A549 (cell line): ENCODE measurements around the gene DRC3. TPM values are rescaled to one million over a fixed set of nuclear protein-coding genes. Genes with fewer than 3 reads are reported as not detected.

Source experiments
- ATAC-seq, 2 experiments: fragments of 200-7000 bp in 1 of 2; fragments of >200 bp in 1 of 2; cut with Nextera tagmentation in 1 of 2; cut with Tn5 transposase in 1 of 2; 3 replicates each; pipeline versions ENCODE4 v1.8.0 to v1.9.1; 2018 to 2020; ENCODE audit warnings: mild to moderate bottlenecking in 1 of 2, moderate library complexity in 1 of 2
- CTCF ChIA-PET: fragments of 300-600 bp; sonication (Branson Sonifier 250); formaldehyde crosslinking; extraction: SDS; loops from one replicate; lab custom pipeline; 2021; ENCODE audit warnings: antibody characterized with exemption, inconsistent platforms; lab: Yijun Ruan, JAX
- POLR2A ChIA-PET: fragments of 350-600 bp; formaldehyde crosslinking; extraction: SDS; loops from one replicate; lab custom pipeline; 2021; ENCODE audit warnings: antibody characterized with exemption, inconsistent platforms; lab: Yijun Ruan, JAX
- DNase-seq, 2 experiments: peaks; one replicate each; pipeline versions ENCODE4 v3.0.0 to v3.0.0-alpha.2; 2011 to 2016; ENCODE audit warnings: low read depth in 1 of 2, low spot score in 1 of 2
- FAIRE-seq: peaks from 2 replicates; lab custom pipeline; 2011; peaks lifted over from hg19 to GRCh38; lab: Jason Lieb, UNC
- H3K27ac ChIP-seq, 2 experiments: fragments of >200 bp; sonication (Bioruptor Twin); formaldehyde crosslinking; 3 replicates each; pipeline ENCODE4 v1.5.1; 2016 to 2017
- H3K4me1 ChIP-seq: fragments of >200 bp; sonication (Bioruptor Twin); formaldehyde crosslinking; 3 replicates; pipeline ENCODE4 v1.6.1; 2016
- H3K4me2 ChIP-seq: fragments of >200 bp; sonication (Bioruptor Twin); formaldehyde crosslinking; 3 replicates; pipeline ENCODE4 v1.6.1; 2016
- H3K4me3 ChIP-seq: fragments of >200 bp; sonication (Bioruptor Twin); formaldehyde crosslinking; 3 replicates; pipeline ENCODE4 v1.5.1; 2016
- H3K9me3 ChIP-seq: fragments of >200 bp; sonication (Bioruptor Twin); formaldehyde crosslinking; 3 replicates; pipeline ENCODE4 v1.6.1; 2016
- BCL3 ChIP-seq: fragments of >200 bp; sonication (Bioruptor Twin); formaldehyde crosslinking; IDR thresholded peaks from 3 replicates; pipeline ENCODE4 v1.6.1; 2016
- BHLHE40 ChIP-seq: IDR thresholded peaks from 2 replicates; pipeline ENCODE4 v1.6.1; 2012; ENCODE audit warnings: low read depth, low read length, inconsistent platforms
- CEBPB ChIP-seq, 2 experiments: fragments of >200 bp in 1 of 2; sonication (Bioruptor Twin) in 1 of 2; formaldehyde crosslinking in 1 of 2; IDR thresholded peaks; 2 replicates each; pipeline ENCODE4 v1.6.1; 2012 to 2016
- CHD2 ChIP-seq: fragments of 150-350 bp; IDR thresholded peaks from 2 replicates; pipeline ENCODE4 v1.6.1; 2014; ENCODE audit warnings: low read length; ENCODE audit not compliant: partially characterized antibody
- CHD4 ChIP-seq: fragments of 200-600 bp; sonication (generic); IDR thresholded peaks from 2 replicates; pipeline ENCODE4 v1.6.1; 2016; ENCODE audit warnings: antibody characterized with exemption, mild to moderate bottlenecking, borderline replicate concordance
- EP300 ChIP-seq, 2 experiments: fragments of >200 bp; sonication (Bioruptor Twin); formaldehyde crosslinking; IDR thresholded peaks; 2 replicates in 1 of 2; 3 replicates in 1 of 2; pipeline ENCODE4 v1.6.1; 2016 to 2017
- FOSL2 ChIP-seq, 2 experiments: fragments of 450-650 bp in 1 of 2; fragments of >200 bp in 1 of 2; sonication (Bioruptor Twin) in 1 of 2; formaldehyde crosslinking; IDR thresholded peaks; 2 replicates each; pipeline versions ENCODE4 v1.5.0 to v1.6.1; 2016 to 2020; ENCODE audit warnings: mild to moderate bottlenecking in 1 of 2, moderate library complexity in 1 of 2
- GATA3 ChIP-seq: IDR thresholded peaks from 2 replicates; pipeline ENCODE4 v1.6.1; 2012; ENCODE audit warnings: borderline replicate concordance
- HDAC2 ChIP-seq: fragments of 200-600 bp; sonication (generic); IDR thresholded peaks from 2 replicates; pipeline ENCODE4 v1.6.1; 2016
- JUN ChIP-seq, 2 experiments: fragments of >200 bp; sonication (Bioruptor Twin); formaldehyde crosslinking; IDR thresholded peaks; 2 replicates in 1 of 2; 3 replicates in 1 of 2; pipeline ENCODE4 v1.6.1; 2016 to 2017
- JUNB ChIP-seq: fragments of >200 bp; sonication (Bioruptor Twin); formaldehyde crosslinking; IDR thresholded peaks from 2 replicates; pipeline ENCODE4 v1.6.1; 2016
- KDM1A ChIP-seq: fragments of 200-600 bp; sonication (generic); IDR thresholded peaks from 2 replicates; pipeline ENCODE4 v1.6.1; 2016; ENCODE audit warnings: low read depth, mild to moderate bottlenecking
- MAX ChIP-seq: IDR thresholded peaks from 2 replicates; pipeline ENCODE4 v1.6.1; 2012
- NFE2L2 ChIP-seq: fragments of 150-350 bp; conservative IDR thresholded peaks from 2 replicates; pipeline ENCODE4 v1.6.1; 2014; ENCODE audit warnings: low read length
- NR3C1 ChIP-seq: fragments of >200 bp; sonication (Bioruptor Twin); formaldehyde crosslinking; IDR thresholded peaks from 3 replicates; pipeline ENCODE4 v1.6.1; 2017
- PHF8 ChIP-seq: fragments of 200-600 bp; sonication (generic); IDR thresholded peaks from 2 replicates; pipeline ENCODE4 v1.6.1; 2016; ENCODE audit warnings: low read depth, mild to moderate bottlenecking, antibody characterized with exemption, moderate library complexity, borderline replicate concordance
- POLR2A ChIP-seq: IDR thresholded peaks from 2 replicates; pipeline ENCODE4 v1.6.1; 2012; ENCODE audit warnings: mild to moderate bottlenecking, low read length
- RCOR1 ChIP-seq: fragments of 150-350 bp; IDR thresholded peaks from 2 replicates; pipeline ENCODE4 v1.6.1; 2014; ENCODE audit warnings: antibody characterized with exemption, low read length, low read depth
- REST ChIP-seq: fragments of 200-600 bp; sonication (generic); IDR thresholded peaks from 2 replicates; pipeline ENCODE4 v1.6.1; 2016; ENCODE audit warnings: antibody characterized with exemption, mild to moderate bottlenecking, moderate library complexity
- RNF2 ChIP-seq: fragments of 200-600 bp; sonication (generic); IDR thresholded peaks from 2 replicates; pipeline ENCODE4 v1.6.1; 2016; ENCODE audit warnings: low read depth, mild to moderate bottlenecking, antibody characterized with exemption, moderate library complexity, borderline replicate concordance
- SMC3 ChIP-seq: fragments of >200 bp; sonication (Bioruptor Twin); formaldehyde crosslinking; IDR thresholded peaks from 3 replicates; pipeline ENCODE4 v1.6.1; 2018; ENCODE audit warnings: inconsistent platforms
- TFCP2L1 ChIP-seq: fragments of 250-450 bp; sonication (Bioruptor Pico); IDR thresholded peaks from 2 replicates; pipeline ENCODE4 v1.5.0; 2021; ENCODE audit warnings: mild to moderate bottlenecking
- ZFP36 ChIP-seq: fragments of 450-650 bp; IDR thresholded peaks from 2 replicates; pipeline ENCODE4 v1.6.1; 2014; ENCODE audit warnings: borderline replicate concordance; ENCODE audit not compliant: partially characterized antibody
- ZNF302 ChIP-seq: fragments of 250-450 bp; sonication (Bioruptor Pico); IDR thresholded peaks from 2 replicates; pipeline ENCODE4 v1.9.0; 2021; ENCODE audit warnings: inconsistent platforms, mild to moderate bottlenecking, moderate library complexity
- WGBS: methylation state at CpG from one replicate; pipeline ENCODE4 v1.1.6; 2017; ENCODE audit errors: missing lambda C conversion rate; 5-methylcytosine and 5-hydroxymethylcytosine counted together
- polyA plus RNA-seq, 4 experiments: library from polyadenylated mRNA; depleted of rRNA in 3 of 4; stranded (reverse); fragments of >200 nt; fragmentation: RNase III in 1 of 4; extraction: RNeasy Plus Mini Kit Qiagen cat#74134 plus additional on column Dnase treatment in 1 of 4; gene quantifications; 2 replicates in 3 of 4; 3 replicates in 1 of 4; pipeline ENCODE4 v1.2.3, GENCODE V29; 2011 to 2017
- TF ChIP-seq, protein P1 (sequence below): IDR thresholded peaks from 2 replicates; pipeline ENCODE4 v1.6.1; 2012; ENCODE audit warnings: low read depth, borderline replicate concordance
- TF ChIP-seq, protein P2 (sequence below): fragments of >200 bp; sonication (Bioruptor Twin); formaldehyde crosslinking; IDR thresholded peaks from 2 replicates; pipeline ENCODE4 v1.6.1; 2016

DRC3 gene
- polyA plus RNA-seq, 2 of the 4 experiments (the other 2 are of a cell fraction) = 2.9 to 3.1 TPM

GRCh38 chr17:18014006-18014405 is 41.3 kb downstream of the DRC3 start:
- Histone ChIP-seq H3K27ac (no peak overlapping the region), H3K4me3 (no peak overlapping the region), H3K9me3 (no peaks in the 10 kb centered on the region), H3K4me2 (no peak overlapping the region), H3K4me1 (no peaks in the 10 kb centered on the region)
- no peak for FAIRE-seq
- ChIA-PET CTCF (interaction anchor here (0.7 to 3.2 kb wide), 10 partner anchors 9 to 323 kb away, joined by 3 to 21 read pairs (median 5); no protein-coding TSS in a partner anchor), POLR2A (no interaction called here)
- WGBS = 93% methylated on average over 6 of the region's 6 CpGs
- no peak for ATAC-seq
- TF ChIP-seq REST = no peak
- TF ChIP-seq ZFP36 = no peak
- TF ChIP-seq PHF8 = no peak
- no peak for TF ChIP-seq RNF2
- no peak for TF ChIP-seq NFE2L2
- no peak for TF ChIP-seq MAX
- TF ChIP-seq, protein P1, sequence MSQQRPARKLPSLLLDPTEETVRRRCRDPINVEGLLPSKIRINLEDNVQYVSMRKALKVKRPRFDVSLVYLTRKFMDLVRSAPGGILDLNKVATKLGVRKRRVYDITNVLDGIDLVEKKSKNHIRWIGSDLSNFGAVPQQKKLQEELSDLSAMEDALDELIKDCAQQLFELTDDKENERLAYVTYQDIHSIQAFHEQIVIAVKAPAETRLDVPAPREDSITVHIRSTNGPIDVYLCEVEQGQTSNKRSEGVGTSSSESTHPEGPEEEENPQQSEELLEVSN = no peak
- TF ChIP-seq KDM1A = no peak
- no peak for TF ChIP-seq TFCP2L1 (CRISPR knock-in tag)
- no peak for TF ChIP-seq BHLHE40
- DNase-seq = no peak

DNA sequence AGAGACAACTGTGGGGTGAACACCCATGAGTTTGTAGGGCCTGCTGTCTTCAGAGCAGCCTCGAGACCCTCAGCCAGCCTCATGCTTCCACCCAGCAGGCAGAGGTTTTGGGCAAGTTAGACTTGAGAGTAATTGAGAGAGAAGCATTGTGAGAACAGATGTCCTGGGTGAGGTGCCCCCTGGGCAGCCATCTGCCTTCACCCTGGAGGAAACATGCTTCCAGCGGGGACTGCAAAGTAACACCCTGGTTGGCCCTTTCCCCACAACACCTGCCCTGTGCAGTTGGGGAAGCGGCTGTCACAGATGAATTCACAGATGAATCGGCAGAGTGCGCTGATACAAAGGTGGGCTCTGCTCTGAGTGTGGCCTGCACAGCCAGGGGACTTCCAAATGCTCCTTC is 42.9 kb downstream of the DRC3 start:
- Histone ChIP-seq H3K27ac (no peak overlapping the region), H3K4me3 (no peak overlapping the region), H3K4me2 (no peak overlapping the region), H3K9me3 (no peaks in the 10 kb centered on the region), H3K4me1 (no peaks in the 10 kb centered on the region)
- ATAC-seq (no peak), FAIRE-seq (no peak), DNase-seq (no peak)
- POLR2A ChIA-PET = no interaction called here
- TF ChIP-seq BCL3 (no peak), NR3C1 (no peak), POLR2A (no peak), CHD2 (no peak), MAX (no peak), SMC3 (no peak), NFE2L2 (no peak), JUN (IDR thresholded peaks at IDR 0.05) (no peak), EP300 (IDR thresholded peaks at IDR 0.05) (no peak), CEBPB (IDR thresholded peaks at IDR 0.05) (no peak), ZNF302 (CRISPR knock-in tag) (no peak), JUNB (no peak), GATA3 (no peak), HDAC2 (no peak), CHD4 (no peak), RCOR1 (no peak), FOSL2 (IDR thresholded peaks at IDR 0.05) (no peak), FOSL2 (CRISPR knock-in tag; IDR thresholded peaks at IDR 0.05) (no peak)
- TF ChIP-seq, protein P2, sequence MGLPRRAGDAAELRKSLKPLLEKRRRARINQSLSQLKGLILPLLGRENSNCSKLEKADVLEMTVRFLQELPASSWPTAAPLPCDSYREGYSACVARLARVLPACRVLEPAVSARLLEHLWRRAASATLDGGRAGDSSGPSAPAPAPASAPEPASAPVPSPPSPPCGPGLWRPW = no peak
- TF ChIP-seq, protein P1 = no peak
- WGBS = 94% methylated on average over 5 of the region's 5 CpGs
- CTCF ChIA-PET = interaction anchor here (3.2 kb wide), 1 partner anchor 18 kb away, joined by 21 read pairs; no protein-coding TSS in a partner anchor
